Central memory CD4-positive, alpha-beta T cell (primary cell): ENCODE data around the gene ACTR10.

ENCODE experiments used
- DNase-seq: peaks from one replicate; pipeline ENCODE4 v3.0.0; 2022

Gene ACTR10

DNA sequence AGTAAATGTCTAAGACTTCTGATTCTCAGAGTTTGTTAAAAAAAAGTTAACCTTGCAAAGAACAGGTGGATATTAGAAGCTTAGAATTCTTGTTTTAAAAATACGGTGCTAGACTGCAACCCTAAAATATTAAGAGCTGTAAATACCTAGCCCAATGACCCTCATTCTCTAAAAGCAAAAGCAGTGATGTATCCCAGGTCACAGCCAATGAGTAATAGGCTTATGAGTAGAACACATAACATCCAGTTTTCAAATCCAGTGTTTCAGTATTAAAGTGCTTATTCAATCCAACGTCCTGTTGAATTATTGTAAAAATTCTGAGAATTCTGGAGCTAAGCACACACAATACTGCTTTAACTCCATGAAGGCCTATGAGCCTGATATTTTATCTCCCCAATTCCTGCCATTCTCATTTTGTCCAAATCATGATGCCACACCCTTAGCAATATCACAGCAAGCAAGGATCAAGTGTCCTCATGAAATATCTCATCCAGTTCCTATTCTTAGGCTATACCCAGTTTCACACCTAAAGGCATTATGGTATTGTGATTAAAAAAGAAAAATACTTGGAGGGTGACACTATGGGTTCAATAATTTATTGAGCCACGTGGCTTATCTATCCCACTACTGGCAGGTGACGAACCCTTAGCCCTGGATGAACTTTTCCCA, 83.1 kb downstream of the ACTR10 start:
- no peak for DNase-seq

DNA sequence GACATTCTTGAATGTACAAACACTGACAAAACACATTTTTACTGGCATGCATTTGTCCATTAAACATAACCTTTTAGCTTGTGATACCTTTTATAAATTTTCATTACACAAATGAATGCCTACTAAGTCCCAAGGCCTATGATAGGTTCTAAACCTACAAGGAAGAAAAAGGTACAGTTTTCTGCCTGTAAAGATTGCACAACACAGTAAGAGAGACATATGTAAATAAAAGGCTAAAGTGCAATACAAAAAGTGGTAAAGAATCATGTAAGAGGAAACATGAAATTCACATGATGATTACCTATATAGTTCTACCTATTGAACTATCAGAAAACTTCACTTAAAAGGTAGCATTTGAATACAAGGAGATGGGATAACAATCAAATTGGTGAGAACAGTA, 83.8 kb downstream of the ACTR10 start:
- no peak for DNase-seq

DNA sequence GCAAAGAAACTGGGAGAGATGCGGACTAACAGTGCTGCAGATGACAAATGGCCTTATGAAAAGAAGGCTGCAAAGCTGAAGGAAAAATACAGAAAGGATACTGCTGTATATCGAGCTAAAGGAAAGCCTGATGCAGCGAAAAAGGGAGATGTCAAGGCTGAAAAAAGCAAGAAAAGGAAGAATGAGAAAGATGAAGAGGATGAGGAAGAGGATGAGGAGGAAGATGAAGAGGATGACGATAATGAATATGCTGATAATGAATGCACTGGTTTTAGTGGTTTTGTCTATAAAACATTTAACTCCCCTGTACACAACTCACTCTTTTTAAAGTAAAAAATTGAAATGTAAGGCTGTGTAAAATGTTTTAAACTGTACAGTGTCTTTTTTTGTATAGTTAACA, 85.2 kb downstream of the ACTR10 start:
- no peak for DNase-seq
